IPS-11a (cell line): Measurements from ENCODE around the gene MOB1B.
"Not testable (repeated sequence)": the region's sequence is repeated elsewhere in the genome, so short reads cannot be mapped to it uniquely, and the experiment has no call there.

Experiments used
- H3K4me3 ChIP-seq: one replicate; pipeline ENCODE4 v1.5.1; 2013; ENCODE audit warnings: low read depth, low read length, control low read depth

MOB1B gene

GRCh38 chr4:71005025-71005424 is 102.9 kb downstream of the MOB1B start:
- H3K4me3 ChIP-seq, result not testable (repeated sequence)

- H3K4me3 ChIP-seq, result no peak overlapping the region
These were observed 104.2 kb downstream of the MOB1B start for GRCh38 chr4:71006203-71006907.

GRCh38 chr4:71008196-71008595 is 106.0 kb downstream of the MOB1B start:
- no peak overlapping the region for H3K4me3 ChIP-seq

- H3K4me3 ChIP-seq, result no peak overlapping the region
These were observed 106.9 kb downstream of the MOB1B start for GRCh38 chr4:71009086-71009485.

GRCh38 chr4:71009890-71010588 is 107.9 kb downstream of the MOB1B start:
- no peak overlapping the region for H3K4me3 ChIP-seq

GRCh38 chr4:71011451-71011850 is 109.3 kb downstream of the MOB1B start:
- H3K4me3 ChIP-seq, result no peak overlapping the region

- H3K4me3 ChIP-seq, result not testable (repeated sequence)
These were observed 115.2 kb downstream of the MOB1B start for GRCh38 chr4:71017391-71017790.

GRCh38 chr4:71020611-71021010 is 118.4 kb downstream of the MOB1B start:
- H3K4me3 ChIP-seq, result no peak overlapping the region

GRCh38 chr4:71025654-71026053 is 123.5 kb downstream of the MOB1B start:
- H3K4me3 ChIP-seq, result no peak overlapping the region

- H3K4me3 ChIP-seq, result no peak overlapping the region
These were observed 123.9 kb downstream of the MOB1B start for GRCh38 chr4:71026086-71026485.

GRCh38 chr4:71027611-71028010 is 125.4 kb downstream of the MOB1B start:
- H3K4me3 ChIP-seq, result no peak overlapping the region

- H3K4me3 ChIP-seq, result no peak overlapping the region
These were observed 127.3 kb downstream of the MOB1B start for GRCh38 chr4:71029504-71029903.

- H3K4me3 ChIP-seq, result not testable (repeated sequence)
These were observed 129.9 kb downstream of the MOB1B start for GRCh38 chr4:71032106-71032505.
